ENCODE measurements around the gene KDM3A.

- TF ChIP-seq ESRRG (CRISPR knock-in tag; IDR thresholded peaks at IDR 0.05) (no peak), PATZ1 (CRISPR knock-in tag; IDR thresholded peaks at IDR 0.05; ENCODE audit: borderline replicate concordance) (no peak), SNAI2 (CRISPR knock-in tag; IDR thresholded peaks at IDR 0.05) (no peak), ARNTL (CRISPR knock-in tag; IDR thresholded peaks at IDR 0.05; ENCODE audit: borderline replicate concordance, low read depth) (no peak), TSHZ2 (CRISPR knock-in tag; IDR thresholded peaks at IDR 0.05) (no peak), ZFP3 (CRISPR knock-in tag; IDR thresholded peaks at IDR 0.05) (no peak), PPARA (CRISPR knock-in tag; IDR thresholded peaks at IDR 0.05; ENCODE audit: borderline replicate concordance) (no peak), ISL1 (CRISPR knock-in tag; IDR thresholded peaks at IDR 0.05) (no peak), CSRNP3 (CRISPR knock-in tag; IDR thresholded peaks at IDR 0.05) (no peak), ZC3H10 (CRISPR knock-in tag; IDR thresholded peaks at IDR 0.05) (no peak), POU6F1 (CRISPR knock-in tag; IDR thresholded peaks at IDR 0.05; ENCODE audit: borderline replicate concordance, low read depth) (no peak), TOX (CRISPR knock-in tag; IDR thresholded peaks at IDR 0.05; ENCODE audit: borderline replicate concordance) (no peak), ZFP30 (CRISPR knock-in tag; IDR thresholded peaks at IDR 0.05) (no peak), ZNF8 (CRISPR knock-in tag; IDR thresholded peaks at IDR 0.05) (no peak)
Observed at GRCh38 chr2:86445436-86445835, 4.3 kb downstream of the KDM3A start.
